GM19035 (cell line): ENCODE measurements around the gene JARID2.
A peak's percentile ranks its signal among the peaks of the same experiment; 100 is the strongest.

Experiments
- ATAC-seq: cut with Tn5 transposase; IDR thresholded peaks from one replicate; pipeline ENCODE4 v1.9.1; 2021; ENCODE audit not compliant: unreplicated experiment

The JARID2 gene

GRCh38 chr6:15245361-15246216, at the start of gene JARID2:
TSS of gene JARID2 (plus strand) at chr6:15246069. CDS start at chr6:15246540, 471 bp downstream.
- ATAC-seq: peak; percentile 55

- ATAC-seq: no peak
Observed at GRCh38 chr6:15200087-15200486, 45.8 kb upstream of the JARID2 start.

- no peak for ATAC-seq
Observed at GRCh38 chr6:15205321-15205720, 40.5 kb upstream of the JARID2 start.

- no peak for ATAC-seq
Observed at GRCh38 chr6:15206887-15207286, 39.0 kb upstream of the JARID2 start.

- no peak for ATAC-seq
Observed at GRCh38 chr6:15207923-15208322, 37.9 kb upstream of the JARID2 start.

DNA sequence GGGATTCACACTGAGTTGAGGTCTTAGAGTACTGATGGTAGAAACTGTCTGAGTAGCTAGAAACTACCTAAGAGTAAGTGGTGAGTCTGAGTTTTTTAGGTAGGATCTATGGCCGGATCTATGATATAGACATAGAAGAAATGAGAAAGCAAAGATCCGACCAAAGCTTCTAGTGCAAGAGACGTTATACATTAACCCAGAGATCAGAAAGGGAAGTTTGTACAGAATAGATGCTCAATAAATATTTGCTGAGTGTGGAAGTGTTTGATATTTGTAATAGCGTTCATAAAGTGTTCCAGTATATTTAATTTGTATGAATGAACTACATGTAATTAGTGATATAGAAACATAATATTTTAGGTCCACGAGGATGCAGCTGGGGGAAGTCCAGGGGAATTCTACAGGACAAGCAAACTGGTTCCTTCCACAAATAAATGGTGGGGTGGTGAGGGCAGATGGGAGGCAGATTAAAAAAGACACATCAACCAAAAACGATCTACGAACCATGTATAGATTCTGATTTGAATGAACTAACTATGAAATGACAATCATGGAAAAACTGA, 31.9 kb upstream of the JARID2 start:
- ATAC-seq: no peak

- no peak for ATAC-seq
Observed at GRCh38 chr6:15218401-15218800, 27.5 kb upstream of the JARID2 start.

DNA sequence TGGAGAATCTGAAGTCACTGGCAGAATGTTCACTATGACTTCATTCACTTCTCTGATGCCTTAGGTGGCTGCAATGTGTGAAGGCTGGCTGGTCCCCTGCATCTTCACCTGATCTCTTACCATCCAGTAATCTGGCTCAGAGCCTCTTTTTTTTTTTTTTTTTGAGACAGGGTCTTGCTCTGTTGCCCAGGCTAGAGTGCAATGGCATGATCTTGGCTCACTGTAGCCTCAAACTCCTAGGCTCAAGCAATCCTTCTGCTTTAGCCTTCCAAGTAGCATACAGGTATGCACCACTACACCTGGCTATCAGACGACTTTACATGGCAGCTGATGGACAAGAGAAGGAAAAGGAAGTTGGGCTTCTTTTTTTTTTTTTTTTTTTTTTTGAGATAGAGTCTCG, 25.8 kb upstream of the JARID2 start:
- ATAC-seq: no peak

GRCh38 chr6:15227827-15228318, 18.0 kb upstream of the JARID2 start:
- no peak for ATAC-seq

GRCh38 chr6:15230827-15231226, 15.0 kb upstream of the JARID2 start:
- ATAC-seq: no peak

DNA sequence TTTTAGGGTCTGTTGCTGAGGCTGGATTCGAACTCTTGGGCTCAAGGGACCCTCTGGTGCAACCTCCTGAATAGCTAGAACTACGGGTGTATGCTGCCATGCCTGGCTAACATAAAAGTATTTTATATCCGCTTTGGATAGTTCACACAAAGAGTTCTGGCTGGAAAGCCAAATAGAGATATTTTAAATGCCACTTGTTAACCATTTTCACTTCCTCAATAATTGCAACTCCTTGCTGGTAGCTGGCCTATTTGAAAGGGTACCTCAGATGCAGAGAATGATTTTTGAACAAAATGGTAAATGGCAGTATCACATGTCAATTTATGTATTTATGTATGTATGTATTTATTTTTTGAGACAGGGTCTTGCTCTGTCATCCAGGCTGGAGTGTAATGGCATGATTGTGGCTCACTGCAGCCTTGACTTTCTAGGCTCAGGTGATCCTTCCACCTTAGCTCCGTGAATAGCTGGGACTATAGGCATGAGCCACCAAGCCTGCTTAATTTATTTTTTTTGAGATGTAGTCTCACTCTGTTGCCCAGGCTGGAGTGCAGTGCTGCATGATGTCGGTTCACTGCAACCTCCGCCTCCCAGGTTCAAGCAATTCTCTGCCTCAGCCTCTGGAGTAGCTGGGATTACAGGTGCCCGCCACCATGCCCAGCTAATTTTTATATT, 12.9 kb upstream of the JARID2 start:
- ATAC-seq: no peak

GRCh38 chr6:15234068-15234758, 11.7 kb upstream of the JARID2 start:
- ATAC-seq: no peak

DNA sequence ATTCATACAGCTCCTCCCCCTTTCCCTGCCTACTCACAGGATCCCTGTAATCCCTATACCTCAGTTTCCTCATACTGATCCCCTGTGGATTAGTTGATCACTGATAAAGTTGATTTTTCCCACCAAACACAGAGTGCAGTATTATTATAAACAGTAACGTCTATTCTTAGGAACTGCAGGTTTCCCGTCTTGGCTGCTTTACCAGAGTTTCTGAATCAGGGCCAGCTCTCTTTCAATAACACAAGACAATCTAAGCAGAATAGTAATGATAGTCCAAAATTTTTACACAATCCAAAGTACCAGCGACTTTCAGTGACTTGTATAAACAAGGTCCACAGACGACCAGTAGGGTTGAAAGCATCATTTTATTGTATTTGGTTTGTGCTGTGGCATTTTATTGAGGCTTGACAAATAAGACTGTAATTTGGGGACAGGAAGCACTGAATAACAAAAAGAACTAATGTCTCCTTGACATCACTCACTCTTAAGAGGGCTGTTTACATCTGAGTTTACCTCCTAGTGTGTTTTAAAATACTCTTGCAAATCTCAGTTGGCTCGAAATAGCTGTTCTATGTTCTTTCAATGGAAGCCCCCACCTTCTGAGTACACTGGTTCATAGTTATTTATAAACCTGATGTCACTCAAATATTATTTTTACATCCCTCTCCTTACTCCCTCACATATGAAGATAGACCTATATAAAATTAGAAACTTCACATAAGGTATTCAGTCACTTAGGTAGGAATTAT, 6.1 kb upstream of the JARID2 start:
- no peak for ATAC-seq

DNA sequence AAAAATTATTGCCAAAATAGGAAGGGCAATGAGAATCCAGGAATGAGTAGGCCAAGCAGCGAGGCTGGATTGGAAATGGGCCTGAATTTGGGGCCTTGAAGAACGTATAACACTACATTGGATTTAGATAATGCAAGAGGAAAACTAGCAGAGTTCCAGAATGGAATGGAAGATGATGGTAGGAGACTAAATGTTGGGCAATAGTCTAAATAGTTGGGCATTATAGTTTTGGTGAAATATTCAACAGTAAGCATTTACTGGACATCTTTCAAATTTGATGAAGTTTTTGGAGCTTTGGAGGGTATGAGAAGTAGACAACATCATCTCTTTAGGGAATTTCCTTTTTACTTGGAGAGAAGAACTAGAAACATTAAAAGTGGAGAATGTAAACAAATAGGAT, 3.4 kb upstream of the JARID2 start:
- ATAC-seq: no peak

GRCh38 chr6:15242937-15243614, 2.8 kb upstream of the JARID2 start:
- ATAC-seq: no peak

GRCh38 chr6:15243910-15244619, 1.8 kb upstream of the JARID2 start:
- no peak for ATAC-seq

DNA sequence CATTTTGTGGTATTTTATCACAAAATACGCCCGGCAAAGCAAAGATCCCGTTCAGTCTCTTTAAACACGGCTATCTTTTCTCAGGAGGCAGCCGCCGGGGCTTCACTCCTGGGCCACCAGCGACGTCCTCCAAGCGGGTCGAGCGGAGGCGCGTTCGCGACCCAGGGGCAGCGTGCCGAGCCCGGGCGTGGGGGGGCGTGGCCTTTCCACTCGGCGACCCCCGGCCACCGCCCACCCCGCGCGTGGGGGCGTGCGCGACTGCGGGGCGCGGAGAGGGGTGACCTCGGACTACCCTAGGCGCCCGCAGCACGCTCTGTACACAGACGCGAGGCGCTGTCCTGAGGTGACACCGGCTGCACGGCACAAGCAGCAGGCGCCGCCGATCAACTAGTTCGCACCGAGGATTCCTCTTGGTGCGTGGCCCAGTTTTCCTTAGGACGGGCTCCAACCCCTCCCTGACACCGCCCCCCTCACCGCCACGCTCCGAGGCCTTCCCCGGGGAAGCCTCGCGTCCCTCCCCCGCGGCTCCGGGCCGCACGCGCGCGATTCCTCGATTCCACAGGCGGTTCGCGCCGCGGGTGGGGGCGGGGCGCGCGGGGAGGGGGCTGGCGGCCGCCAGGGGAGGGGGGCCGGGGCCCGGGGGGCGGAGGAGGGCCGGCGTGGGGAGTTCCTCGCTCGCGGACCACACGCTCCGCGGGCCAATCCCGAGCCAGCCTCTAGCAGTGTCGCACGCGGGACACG, 1.1 kb upstream of the JARID2 start:
- peak; percentile 18 for ATAC-seq

GRCh38 chr6:15246217-15246665, 372 bp downstream of the JARID2 start:
- no peak for ATAC-seq
